Upper lobe of left lung (tissue), 6 donors: ENCODE results near the gene NME7. TPM values are rescaled to one million over a fixed set of nuclear protein-coding genes. Genes with fewer than 3 reads are reported as not detected.

Source experiments
- ATAC-seq, 2 donors: fragments of 200-7000 bp; cut with Tn5 transposase; one replicate each; pipeline ENCODE4 v1.9.1; 2022; ENCODE audit warnings: mild to moderate bottlenecking in 2 of 2, moderate library complexity in 2 of 2; ENCODE audit not compliant: low FRiP score in 2 of 2
- DNase-seq, 2 donors: peaks; one replicate each; pipeline ENCODE4 v3.0.0-alpha.2; 2019 to 2020
- H3K27ac ChIP-seq, 4 donors: fragments of 200-600 bp; sonication (generic); one replicate each; pipeline ENCODE4 v1.5.1; 2016 to 2019
- H3K27me3 ChIP-seq, 4 donors: fragments of 200-600 bp; sonication (generic); one replicate each; pipeline ENCODE4 v1.5.1; 2017 to 2019
- H3K36me3 ChIP-seq, 4 donors: fragments of 200-600 bp; sonication (generic); one replicate each; pipeline ENCODE4 v1.5.1; 2016 to 2019
- H3K4me1 ChIP-seq, 4 donors: fragments of 200-600 bp; sonication (generic); one replicate each; pipeline ENCODE4 v1.5.1; 2018 to 2019
- H3K4me3 ChIP-seq, 4 donors: fragments of 200-600 bp; sonication (generic); one replicate each; pipeline ENCODE4 v1.5.1; 2017 to 2019; ENCODE audit warnings: mild to moderate bottlenecking in 2 of 4, moderate library complexity in 1 of 4
- H3K9me3 ChIP-seq, 4 donors: fragments of 200-600 bp; sonication (generic); one replicate each; pipeline ENCODE4 v1.5.1; 2018 to 2019
- EP300 ChIP-seq, 4 donors: sonication (generic); formaldehyde crosslinking; IDR thresholded peaks; one replicate each; pipeline ENCODE4 v1.5.1; 2017; ENCODE audit warnings: antibody characterized with exemption in 4 of 4, control low read depth in 2 of 4
- POLR2A ChIP-seq, 4 donors: fragments of 450-650 bp; IDR thresholded peaks; one replicate each; pipeline ENCODE4 v1.5.1; 2016 to 2017; ENCODE audit warnings: antibody characterized with exemption in 4 of 4, mild to moderate bottlenecking in 2 of 4
- POLR2AphosphoS5 ChIP-seq, 2 donors: sonication (generic); formaldehyde crosslinking; IDR thresholded peaks; one replicate each; pipeline ENCODE4 v1.5.1; 2017; ENCODE audit warnings: antibody characterized with exemption in 2 of 2
- WGBS, 2 donors: methylation state at CpG; one replicate each; pipeline ENCODE4 v1.1.5; 2017 to 2018; 5-methylcytosine and 5-hydroxymethylcytosine counted together
- total RNA-seq, 6 donors: library from RNA; depleted of rRNA in 4 of 6; stranded (reverse); fragments of >200 nt in 4 of 6; gene quantifications; one replicate each; pipeline versions ENCODE4 v1.1.0 to v1.2.1, GENCODE V29; 2016 to 2021
- TF ChIP-seq, protein P1 (sequence below), 6 experiments: fragments of 450-650 bp in 4 of 6; fragments of 200-600 bp in 2 of 6; sonication (generic) in 2 of 6; IDR thresholded peaks; one replicate each; pipeline ENCODE4 v1.5.1; 2016 to 2019; ENCODE audit warnings: antibody characterized with exemption in 6 of 6
- donor health status: DM: no; HTN: no; CAD: no; lungs with moderate emphysema.
- donor health status: DM: no; HTN: yes; CAD: no; lungs with severe emphysema.

NME7 gene
- total RNA-seq, 6 donors from 2014 or later: 9.8 to 24.1 (median 12.1) TPM

DNA sequence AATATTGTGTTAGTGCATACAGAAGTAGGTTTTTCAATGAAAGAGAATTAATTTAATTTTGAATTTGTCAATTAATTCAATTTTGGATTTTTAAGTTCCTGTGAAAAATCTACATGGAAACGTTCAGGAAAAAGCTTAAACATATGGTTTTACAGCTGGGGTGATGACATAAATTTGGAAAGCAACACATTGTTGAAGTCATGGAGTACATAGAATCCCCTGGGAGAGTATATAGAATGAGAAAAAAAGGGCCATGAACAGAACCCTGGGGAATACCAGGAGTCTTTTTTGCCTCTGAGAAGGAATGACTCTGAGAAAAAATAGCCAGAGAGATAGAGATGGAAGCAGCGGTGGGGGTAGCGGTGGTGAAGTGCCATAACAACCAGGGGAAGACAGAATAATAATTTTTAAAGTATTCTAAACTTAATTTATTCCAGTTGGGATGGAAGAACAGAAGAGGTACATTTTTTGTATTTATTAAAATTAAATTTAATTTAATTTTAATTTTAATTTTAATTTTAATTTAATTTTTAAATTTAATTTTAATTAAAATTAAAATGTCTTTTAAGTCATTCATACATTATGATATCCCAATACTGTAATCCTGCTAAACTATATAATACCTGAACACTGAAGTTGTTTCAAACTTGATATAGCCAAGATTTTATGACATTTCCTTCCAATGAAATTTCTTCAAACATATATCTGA is 48.9 kb downstream of the NME7 start:
- H3K27ac ChIP-seq: no peak overlapping the region
- 95 to 97% methylated on average over 3 of the region's 3 CpGs for WGBS, 2 donors
- no peak for ATAC-seq
- no peak overlapping the region for H3K4me3 ChIP-seq
- no peaks in the 10 kb centered on the region for H3K9me3 ChIP-seq
- no peaks in the 10 kb centered on the region for H3K4me1 ChIP-seq
- H3K36me3 ChIP-seq: peaks cover 0 to 3% (median 0%) of the 10 kb centered on the region in 4 donors
- no peak for DNase-seq
- H3K27me3 ChIP-seq: no peaks in the 10 kb centered on the region
- TF ChIP-seq POLR2A (IDR thresholded peaks at IDR 0.05) (no peak), POLR2AphosphoS5 (IDR thresholded peaks at IDR 0.05) (no peak), EP300 (IDR thresholded peaks at IDR 0.05) (no peak)
- TF ChIP-seq, protein P1, sequence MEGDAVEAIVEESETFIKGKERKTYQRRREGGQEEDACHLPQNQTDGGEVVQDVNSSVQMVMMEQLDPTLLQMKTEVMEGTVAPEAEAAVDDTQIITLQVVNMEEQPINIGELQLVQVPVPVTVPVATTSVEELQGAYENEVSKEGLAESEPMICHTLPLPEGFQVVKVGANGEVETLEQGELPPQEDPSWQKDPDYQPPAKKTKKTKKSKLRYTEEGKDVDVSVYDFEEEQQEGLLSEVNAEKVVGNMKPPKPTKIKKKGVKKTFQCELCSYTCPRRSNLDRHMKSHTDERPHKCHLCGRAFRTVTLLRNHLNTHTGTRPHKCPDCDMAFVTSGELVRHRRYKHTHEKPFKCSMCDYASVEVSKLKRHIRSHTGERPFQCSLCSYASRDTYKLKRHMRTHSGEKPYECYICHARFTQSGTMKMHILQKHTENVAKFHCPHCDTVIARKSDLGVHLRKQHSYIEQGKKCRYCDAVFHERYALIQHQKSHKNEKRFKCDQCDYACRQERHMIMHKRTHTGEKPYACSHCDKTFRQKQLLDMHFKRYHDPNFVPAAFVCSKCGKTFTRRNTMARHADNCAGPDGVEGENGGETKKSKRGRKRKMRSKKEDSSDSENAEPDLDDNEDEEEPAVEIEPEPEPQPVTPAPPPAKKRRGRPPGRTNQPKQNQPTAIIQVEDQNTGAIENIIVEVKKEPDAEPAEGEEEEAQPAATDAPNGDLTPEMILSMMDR (IDR thresholded peaks at IDR 0.05): no peak

DNA sequence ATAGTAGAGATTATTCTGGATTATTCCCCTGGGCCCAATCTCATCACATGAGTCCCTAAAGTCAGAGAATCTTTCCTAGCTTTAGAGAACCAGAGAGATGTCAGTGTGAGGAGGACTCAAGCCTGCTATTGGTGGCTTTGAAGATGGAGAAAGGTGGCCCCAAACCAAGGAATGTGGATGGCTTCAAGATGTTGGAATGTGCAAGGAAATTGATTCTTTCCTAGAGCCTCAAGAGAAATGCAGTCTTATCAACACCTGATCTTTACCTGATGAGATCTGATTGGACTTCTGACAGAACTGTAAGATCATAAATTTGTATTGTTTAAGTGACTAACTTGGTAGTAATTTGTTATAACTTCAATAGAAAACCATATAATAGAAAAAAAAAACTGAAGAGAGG is 51.0 kb downstream of the NME7 start:
- Histone ChIP-seq H3K9me3 (no peaks in the 10 kb centered on the region), H3K27ac (no peak overlapping the region), H3K4me3 (no peak overlapping the region), H3K4me1 (no peaks in the 10 kb centered on the region), H3K27me3 (no peaks in the 10 kb centered on the region), H3K36me3 (no peaks in the 10 kb centered on the region)
- DNase-seq: no peak
- ATAC-seq: no peak
- TF ChIP-seq, protein P1 (IDR thresholded peaks at IDR 0.05): no peak
- TF ChIP-seq POLR2A (IDR thresholded peaks at IDR 0.05): no peak

DNA sequence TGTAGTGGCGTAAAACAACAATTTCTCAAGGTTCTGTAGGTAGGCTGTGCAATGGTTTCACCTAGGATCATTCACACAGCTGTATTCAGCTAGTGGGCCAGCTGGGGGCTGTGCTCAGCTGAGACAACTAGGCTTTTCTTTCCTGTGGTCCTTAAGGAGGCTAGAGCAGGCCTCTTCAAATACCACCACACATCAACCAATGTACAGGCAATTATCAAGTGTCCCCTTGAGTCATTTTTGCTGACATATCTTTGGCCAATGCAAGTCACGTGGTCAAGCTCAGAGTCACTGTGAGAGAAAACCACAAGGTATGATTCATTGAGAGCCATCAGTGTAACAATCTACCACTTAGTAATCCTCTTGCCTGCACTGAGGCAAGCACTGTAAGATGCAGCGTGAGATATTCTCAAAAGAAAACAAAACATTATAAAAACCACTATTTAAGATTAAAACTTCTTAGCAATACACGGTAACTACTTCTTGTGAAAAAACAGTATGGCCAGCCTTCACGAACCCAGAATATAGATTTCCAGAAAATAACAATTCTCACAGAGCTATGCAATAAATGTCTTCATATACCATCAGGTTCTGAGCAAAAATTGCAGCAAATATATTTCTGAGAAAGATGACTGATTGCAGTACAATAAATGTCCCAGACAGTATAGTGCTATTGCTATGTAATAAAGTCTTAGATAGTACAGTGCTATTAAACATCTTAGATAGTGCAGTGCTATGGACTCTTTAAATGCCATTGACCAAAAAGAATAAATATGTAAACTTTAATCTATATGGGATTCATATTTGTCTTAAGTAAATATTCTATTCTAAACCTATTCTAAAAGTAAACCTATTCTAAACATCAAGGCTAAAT is 55.3 kb downstream of the NME7 start:
- no peak overlapping the region for H3K4me3 ChIP-seq
- H3K36me3 ChIP-seq: no peaks in the 10 kb centered on the region
- no peaks in the 10 kb centered on the region for H3K4me1 ChIP-seq
- ATAC-seq: peak; percentile 51 to 55
- no peaks in the 10 kb centered on the region for H3K27me3 ChIP-seq
- WGBS, 2 donors: 74 to 79% methylated on average over 5 of the region's 5 CpGs
- no peaks in the 10 kb centered on the region for H3K9me3 ChIP-seq
- no peak overlapping the region for H3K27ac ChIP-seq
- peak in 1 of 2 donors; percentile 31 for DNase-seq
- no peak for TF ChIP-seq POLR2A (IDR thresholded peaks at IDR 0.05)
- TF ChIP-seq POLR2AphosphoS5 (IDR thresholded peaks at IDR 0.05): no peak
- TF ChIP-seq, protein P1 (IDR thresholded peaks at IDR 0.05): no peak
- TF ChIP-seq EP300 (IDR thresholded peaks at IDR 0.05): no peak

DNA sequence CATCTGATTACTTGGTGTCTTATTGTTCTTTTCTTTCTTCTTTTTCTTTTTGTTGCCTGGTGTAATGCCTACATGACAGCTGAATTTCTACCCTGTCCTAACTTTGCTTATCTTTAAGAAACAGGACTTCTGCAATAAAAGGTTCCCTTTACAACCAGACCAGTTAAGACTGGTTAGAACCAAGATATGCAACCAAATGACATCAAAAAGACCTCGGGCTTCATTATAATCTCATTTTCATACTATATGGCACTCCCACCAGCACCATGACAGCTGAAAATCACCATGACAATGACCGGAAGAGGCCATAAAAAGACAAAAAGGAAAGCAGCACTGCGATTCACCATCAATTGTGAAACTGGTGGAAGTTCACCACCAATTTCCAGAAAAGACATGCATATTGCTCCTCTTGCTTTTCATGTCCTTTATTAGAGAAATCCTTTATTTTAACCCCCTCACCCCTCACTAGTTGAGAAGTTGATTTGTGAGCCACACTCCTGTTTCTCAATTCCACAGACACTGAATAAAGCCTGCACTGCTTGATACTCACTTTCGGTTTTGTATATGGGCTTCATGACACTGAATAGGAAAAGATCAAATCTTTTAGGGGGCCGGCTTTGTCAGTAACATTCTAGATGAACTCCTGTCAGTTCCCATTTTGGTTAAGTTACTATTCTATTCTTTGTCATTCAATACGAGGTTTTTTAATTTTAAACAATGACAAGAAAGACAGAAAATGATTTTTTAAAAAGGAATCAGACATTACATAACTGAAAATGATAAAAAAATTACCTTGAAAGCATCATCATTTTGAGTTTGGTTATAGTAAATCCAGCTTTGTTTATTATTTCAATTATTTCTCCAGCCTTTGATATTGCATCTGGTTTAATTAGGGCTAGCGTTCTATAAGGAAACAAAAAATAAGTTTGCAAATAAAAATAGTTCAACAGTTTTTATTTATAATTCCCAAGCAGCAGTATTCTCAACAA is 58.1 kb downstream of the NME7 start:
- no peak for DNase-seq
- H3K4me1 ChIP-seq: no peaks in the 10 kb centered on the region
- ATAC-seq: peak in 1 of 2 donors; percentile 19
- no peak overlapping the region for H3K27ac ChIP-seq
- H3K9me3 ChIP-seq: no peaks in the 10 kb centered on the region
- 63 to 80% methylated on average over 7 of the region's 7 CpGs for WGBS, 2 donors
- no peaks in the 10 kb centered on the region for H3K36me3 ChIP-seq
- TF ChIP-seq, protein P1 (IDR thresholded peaks at IDR 0.05): no peak
- TF ChIP-seq EP300 (IDR thresholded peaks at IDR 0.05): no peak
- TF ChIP-seq POLR2AphosphoS5 (IDR thresholded peaks at IDR 0.05): no peak
- TF ChIP-seq POLR2A (IDR thresholded peaks at IDR 0.05): no peak
- peak overlapping the region in 2 of 4 donors; percentile 8 to 21 for H3K4me3 ChIP-seq
- no peaks in the 10 kb centered on the region for H3K27me3 ChIP-seq
